Measurements from ENCODE around the gene ATP10B.

- TF ChIP-seq CTCF (IDR thresholded peaks at IDR 0.05) (no peak), POLR2A (IDR thresholded peaks at IDR 0.05) (no peak)
These were observed 82.7 kb downstream of the ATP10B start for GRCh38 chr5:160769301-160769700.

Measured in adrenal gland (tissue), 5 donors.